Nephron (organoid): Measurements from ENCODE around the gene SRRM3.
"Not testable (repeated sequence)": the region's sequence is repeated elsewhere in the genome, so short reads cannot be mapped to it uniquely, and the experiment has no call there.

Experiments
- H3K27ac Mint-ChIP-seq, 3 experiments: 2 replicates each; pipeline ENCODE4 v1.8.0; 2020; ENCODE audit warnings: mixed read lengths in 3 of 3, mild to moderate bottlenecking in 2 of 3, moderate library complexity in 1 of 3
- H3K27me3 Mint-ChIP-seq: 2 replicates; pipeline ENCODE4 v1.8.0; 2021; ENCODE audit warnings: low read depth, mild to moderate bottlenecking, moderate library complexity, mixed read lengths
- H3K36me3 Mint-ChIP-seq: 2 replicates; pipeline ENCODE4 v1.8.0; 2020; ENCODE audit warnings: low read depth, mixed read lengths
- H3K4me1 Mint-ChIP-seq: 2 replicates; pipeline ENCODE4 v1.8.0; 2020; ENCODE audit warnings: mixed read lengths
- H3K4me3 Mint-ChIP-seq, 3 experiments: 2 replicates each; pipeline ENCODE4 v1.8.0; 2020; ENCODE audit warnings: mild to moderate bottlenecking in 3 of 3, mixed read lengths in 3 of 3, moderate library complexity in 2 of 3
- H3K9me3 Mint-ChIP-seq: 2 replicates; pipeline ENCODE4 v1.8.0; 2020; ENCODE audit warnings: mixed read lengths
- TF ChIP-seq, protein P1 (sequence below), 3 experiments: fragments of 200-600 bp; sonication (generic); IDR thresholded peaks; one replicate each; pipeline ENCODE4 v1.5.0; 2021; ENCODE audit warnings: antibody characterized with exemption in 3 of 3; ENCODE audit not compliant: unreplicated experiment in 3 of 3

SRRM3 gene

GRCh38 chr7:76225379-76225778 lies 23.7 kb downstream of the SRRM3 start:
- Mint-ChIP-seq H3K9me3 (peaks cover 3% of the 10 kb centered on the region), H3K27ac (no peak overlapping the region), H3K27me3 (peaks cover 55% of the 10 kb centered on the region), H3K4me3 (no peak overlapping the region), H3K4me1 (peaks cover 5% of the 10 kb centered on the region), H3K36me3 (no peaks in the 10 kb centered on the region)
- TF ChIP-seq, protein P1, sequence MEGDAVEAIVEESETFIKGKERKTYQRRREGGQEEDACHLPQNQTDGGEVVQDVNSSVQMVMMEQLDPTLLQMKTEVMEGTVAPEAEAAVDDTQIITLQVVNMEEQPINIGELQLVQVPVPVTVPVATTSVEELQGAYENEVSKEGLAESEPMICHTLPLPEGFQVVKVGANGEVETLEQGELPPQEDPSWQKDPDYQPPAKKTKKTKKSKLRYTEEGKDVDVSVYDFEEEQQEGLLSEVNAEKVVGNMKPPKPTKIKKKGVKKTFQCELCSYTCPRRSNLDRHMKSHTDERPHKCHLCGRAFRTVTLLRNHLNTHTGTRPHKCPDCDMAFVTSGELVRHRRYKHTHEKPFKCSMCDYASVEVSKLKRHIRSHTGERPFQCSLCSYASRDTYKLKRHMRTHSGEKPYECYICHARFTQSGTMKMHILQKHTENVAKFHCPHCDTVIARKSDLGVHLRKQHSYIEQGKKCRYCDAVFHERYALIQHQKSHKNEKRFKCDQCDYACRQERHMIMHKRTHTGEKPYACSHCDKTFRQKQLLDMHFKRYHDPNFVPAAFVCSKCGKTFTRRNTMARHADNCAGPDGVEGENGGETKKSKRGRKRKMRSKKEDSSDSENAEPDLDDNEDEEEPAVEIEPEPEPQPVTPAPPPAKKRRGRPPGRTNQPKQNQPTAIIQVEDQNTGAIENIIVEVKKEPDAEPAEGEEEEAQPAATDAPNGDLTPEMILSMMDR (IDR thresholded peaks at IDR 0.05; ENCODE audit: unreplicated experiment in 3 of 3) = no peak

GRCh38 chr7:76225951-76226350 lies 24.3 kb downstream of the SRRM3 start:
- H3K4me1 Mint-ChIP-seq = peaks cover 5% of the 10 kb centered on the region
- peaks cover 3% of the 10 kb centered on the region for H3K9me3 Mint-ChIP-seq
- peaks cover 60% of the 10 kb centered on the region for H3K27me3 Mint-ChIP-seq
- TF ChIP-seq, protein P1 (IDR thresholded peaks at IDR 0.05; ENCODE audit: unreplicated experiment in 3 of 3) = no peak
- H3K36me3 Mint-ChIP-seq = no peaks in the 10 kb centered on the region
- H3K4me3 Mint-ChIP-seq = no peak overlapping the region
- no peak overlapping the region for H3K27ac Mint-ChIP-seq

DNA sequence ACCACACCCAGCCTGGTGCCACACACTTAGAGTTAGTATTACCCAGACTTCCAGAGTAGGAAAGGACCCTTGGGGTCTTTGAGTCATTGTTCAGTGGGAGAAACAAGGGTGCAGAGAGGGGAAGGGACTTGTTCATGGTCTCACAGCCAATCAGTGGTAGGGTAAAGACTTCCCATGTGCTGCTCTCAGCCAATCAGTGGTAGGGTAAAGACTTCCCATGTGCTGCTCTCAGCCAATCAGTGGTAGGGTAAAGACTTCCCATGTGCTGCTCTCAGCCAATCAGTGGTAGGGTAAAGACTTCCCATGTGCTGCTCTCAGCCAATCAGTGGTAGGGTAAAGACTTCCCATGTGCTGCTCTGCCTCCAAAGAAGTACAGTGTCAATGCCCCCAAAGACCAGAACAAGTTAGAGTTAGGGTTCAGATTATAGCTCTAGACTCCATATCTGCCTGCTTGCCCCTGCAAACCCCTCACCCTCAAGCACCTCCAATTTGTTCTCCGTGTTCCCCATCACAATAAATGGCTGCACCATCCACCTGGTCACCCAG lies 25.3 kb downstream of the SRRM3 start:
- H3K27me3 Mint-ChIP-seq = peaks cover 69% of the 10 kb centered on the region
- not testable (repeated sequence) for H3K27ac Mint-ChIP-seq, H3K36me3 Mint-ChIP-seq, H3K9me3 Mint-ChIP-seq, H3K4me1 Mint-ChIP-seq, H3K4me3 Mint-ChIP-seq

DNA sequence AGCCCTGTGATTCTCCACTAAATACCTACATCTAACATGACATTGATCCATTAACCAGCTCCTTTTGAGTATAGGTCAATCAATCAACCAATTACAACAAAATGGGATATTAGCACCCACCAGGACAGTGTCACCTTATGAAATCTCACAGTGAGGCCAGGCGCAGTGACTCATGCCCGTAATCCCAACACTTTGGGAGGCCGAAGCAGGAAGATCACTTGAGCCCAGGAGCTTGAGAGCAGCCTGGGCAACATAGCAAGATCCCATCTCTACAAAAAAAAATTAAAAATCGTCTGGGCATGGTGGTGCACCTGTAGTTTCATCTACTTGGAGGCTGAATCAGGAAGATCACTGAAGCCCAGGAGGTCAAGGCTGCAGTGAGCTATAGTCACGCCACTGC lies 28.5 kb downstream of the SRRM3 start:
- Mint-ChIP-seq H3K4me3 (no peak overlapping the region), H3K27me3 (peaks cover 69% of the 10 kb centered on the region), H3K4me1 (peaks cover 5% of the 10 kb centered on the region), H3K36me3 (no peaks in the 10 kb centered on the region), H3K9me3 (no peaks in the 10 kb centered on the region), H3K27ac (no peak overlapping the region)
- TF ChIP-seq, protein P1 (IDR thresholded peaks at IDR 0.05; ENCODE audit: unreplicated experiment in 3 of 3) = no peak

GRCh38 chr7:76231071-76231470 lies 29.4 kb downstream of the SRRM3 start:
- H3K4me3 Mint-ChIP-seq = no peak overlapping the region
- H3K4me1 Mint-ChIP-seq = peaks cover 5% of the 10 kb centered on the region
- TF ChIP-seq, protein P1 (IDR thresholded peaks at IDR 0.05; ENCODE audit: unreplicated experiment in 3 of 3) = no peak

DNA sequence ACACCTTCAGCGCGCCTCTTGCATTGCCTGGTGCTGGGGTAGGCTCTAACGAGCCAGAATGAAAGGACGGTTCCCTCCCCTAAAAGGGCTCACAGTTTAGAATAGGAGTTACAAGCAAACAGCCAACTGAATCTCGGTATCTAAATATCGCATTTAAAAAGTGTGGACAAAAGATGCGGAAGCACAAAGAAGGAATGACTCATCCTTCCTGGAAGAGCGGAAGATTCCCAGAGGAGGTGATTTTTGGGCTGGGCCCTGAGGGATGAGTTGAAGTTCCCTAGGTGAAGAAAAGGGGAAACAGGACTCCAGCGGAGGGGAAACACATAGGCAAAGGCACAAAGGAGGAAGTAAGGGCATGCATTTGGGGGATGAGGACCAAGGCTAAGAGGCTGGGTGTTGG lies 29.9 kb downstream of the SRRM3 start:
- peaks cover 63% of the 10 kb centered on the region for H3K27me3 Mint-ChIP-seq
- no peak overlapping the region for H3K4me3 Mint-ChIP-seq
- TF ChIP-seq, protein P1 (IDR thresholded peaks at IDR 0.05; ENCODE audit: unreplicated experiment in 3 of 3) = no peak
- peaks cover 5% of the 10 kb centered on the region for H3K4me1 Mint-ChIP-seq
- no peaks in the 10 kb centered on the region for H3K36me3 Mint-ChIP-seq
- no peaks in the 10 kb centered on the region for H3K9me3 Mint-ChIP-seq
- no peak overlapping the region for H3K27ac Mint-ChIP-seq

More at GRCh38 chr7:76231071-76231470, 29.4 kb downstream of the SRRM3 start:
- H3K9me3 Mint-ChIP-seq = no peaks in the 10 kb centered on the region
- H3K27me3 Mint-ChIP-seq = peaks cover 62% of the 10 kb centered on the region
- no peaks in the 10 kb centered on the region for H3K36me3 Mint-ChIP-seq
- H3K27ac Mint-ChIP-seq = no peak overlapping the region
